GM10248 (cell line): ENCODE data around the gene F2RL1.

Source experiments
- CTCF ChIA-PET: fragments of 300-600 bp; sonication (Branson Sonifier 250); formaldehyde crosslinking; extraction: SDS; loops from one replicate; lab custom pipeline; 2021; ENCODE audit warnings: antibody characterized with exemption; lab: Yijun Ruan, JAX
- POLR2A ChIA-PET: fragments of 350-650 bp; sonication (Branson Sonifier 250); formaldehyde crosslinking; extraction: SDS; loops from one replicate; lab custom pipeline; 2020; ENCODE audit warnings: antibody characterized with exemption; lab: Yijun Ruan, JAX
- DNase-seq: peaks from one replicate; pipeline ENCODE4 v3.0.0; 2012; ENCODE audit errors: extremely low spot score
- CTCF ChIP-seq: IDR thresholded peaks from 2 replicates; pipeline ENCODE4 v1.5.1; 2012; ENCODE audit warnings: mild to moderate bottlenecking, low read depth; ENCODE audit errors: extremely low read depth, missing control alignments, control extremely low read depth

The F2RL1 gene

DNA sequence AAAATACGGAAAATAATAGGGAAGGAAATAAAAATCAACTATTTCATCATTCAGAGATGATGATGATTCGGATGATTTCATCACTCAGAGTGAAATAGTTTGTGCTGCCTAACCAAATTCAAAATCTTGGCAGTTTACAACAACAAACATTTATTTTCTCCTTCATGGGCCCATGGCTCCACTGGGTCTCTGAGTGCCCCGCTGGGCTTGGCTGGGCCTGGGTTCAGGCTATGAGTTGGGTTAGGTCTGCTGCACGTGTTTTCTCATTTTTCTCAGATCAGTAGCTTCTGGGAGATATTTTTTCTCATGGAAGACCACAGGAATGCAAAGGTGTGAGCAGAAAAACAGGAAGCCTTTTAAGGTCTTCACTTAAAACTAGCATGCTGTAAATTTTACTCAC, 24.0 kb upstream of the F2RL1 start:
- POLR2A ChIA-PET = no interaction called here
- CTCF ChIA-PET = no interaction called here

DNA sequence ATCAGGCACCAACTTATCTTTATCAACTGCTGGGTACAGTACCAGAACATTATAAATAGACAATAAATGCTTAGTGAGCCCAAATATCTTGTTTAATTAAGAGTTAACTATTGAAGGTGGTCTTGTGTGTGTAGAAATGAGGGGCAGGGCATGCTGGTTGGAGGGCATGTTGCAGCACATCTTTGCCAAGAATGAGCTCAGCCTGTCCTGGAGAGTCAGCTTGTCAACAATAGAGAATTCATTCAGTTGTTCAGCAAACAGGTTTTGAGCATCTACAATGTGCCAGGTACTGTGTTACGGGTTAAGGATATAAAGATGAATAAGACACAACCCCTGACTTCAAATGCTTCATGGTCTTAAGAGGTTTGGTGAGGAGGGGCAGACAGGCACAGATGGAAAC, 19.2 kb upstream of the F2RL1 start:
- ChIA-PET CTCF (interaction anchor here (0.6 kb wide), 1 partner anchor 77 kb away, joined by 3 read pairs; no protein-coding TSS in a partner anchor), POLR2A (interaction anchor here (0.7 kb wide), 1 partner anchor 616 kb away, joined by 8 read pairs; no protein-coding TSS in a partner anchor)
- DNase-seq = no peak
- no peak for TF ChIP-seq CTCF

More for the DNA sequence above, 24.0 kb upstream of the F2RL1 start:
- no peak for DNase-seq
- TF ChIP-seq CTCF = no peak

DNA sequence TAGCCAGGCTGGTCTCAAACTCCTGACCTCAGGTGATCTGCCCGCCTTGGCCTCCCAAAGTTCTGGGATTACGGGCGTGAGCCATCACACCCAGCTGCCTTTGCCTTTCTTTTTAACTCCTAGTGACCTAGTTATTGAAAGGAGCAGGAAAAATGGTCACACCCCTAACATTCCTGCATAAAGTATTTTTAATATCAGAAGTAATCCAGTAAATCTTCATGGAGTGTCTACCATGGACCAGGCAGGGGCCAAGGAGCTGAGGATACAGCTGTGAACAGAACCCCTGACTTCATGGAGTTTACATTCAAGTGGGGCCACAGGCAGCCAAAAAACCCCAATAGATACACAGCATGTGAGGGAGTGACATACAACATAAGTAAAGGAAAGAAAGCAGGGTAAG, 18.3 kb upstream of the F2RL1 start:
- ChIA-PET CTCF (no interaction called here), POLR2A (no interaction called here)
- DNase-seq = no peak
- TF ChIP-seq CTCF = no peak

- ChIA-PET POLR2A (no interaction called here), CTCF (no interaction called here)
- DNase-seq = no peak
- TF ChIP-seq CTCF = no peak
These were observed 17.5 kb upstream of the F2RL1 start for GRCh38 chr5:76801159-76801802.

DNA sequence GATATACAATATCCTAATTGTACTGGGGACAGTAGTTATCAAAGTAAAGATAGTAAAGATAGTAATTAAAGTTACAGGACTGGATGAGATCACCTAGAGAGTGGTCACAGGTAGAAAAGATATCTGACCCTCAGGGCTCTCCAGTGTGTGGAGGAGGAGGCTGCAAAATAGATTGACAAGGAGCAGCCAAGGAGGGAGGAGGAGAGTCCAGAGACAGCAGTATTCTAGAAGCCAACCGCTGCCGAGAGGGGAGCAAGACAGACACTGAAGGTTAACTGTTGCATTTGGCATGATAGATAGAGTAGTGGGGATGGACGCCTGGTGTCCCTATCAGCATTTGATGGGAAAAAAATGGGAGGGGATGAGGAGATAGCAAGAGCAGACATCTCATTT, 17.0 kb upstream of the F2RL1 start:
- POLR2A ChIA-PET = no interaction called here
- CTCF ChIA-PET = no interaction called here
- no peak for TF ChIP-seq CTCF
- DNase-seq = no peak

GRCh38 chr5:76804266-76804665, 14.6 kb upstream of the F2RL1 start:
- no peak for DNase-seq
- ChIA-PET CTCF (interaction anchor here (1.0 kb wide), 1 partner anchor 27 kb away, joined by 3 read pairs; no protein-coding TSS in a partner anchor), POLR2A (no interaction called here)
- TF ChIP-seq CTCF = no peak
